Omental fat pad (tissue), 4 donors: Measurements from ENCODE around the gene UQCRC1. TPM values are rescaled to one million over a fixed set of nuclear protein-coding genes. Genes with fewer than 3 reads are reported as not detected.
A peak's percentile ranks its signal among the peaks of the same experiment; 100 is the strongest.

ENCODE experiments used
- ATAC-seq: fragments of 150-250 bp; one replicate; pipeline ENCODE4 v1.9.1; 2016; ENCODE audit warnings: mild to moderate bottlenecking, moderate library complexity; ENCODE audit not compliant: low FRiP score
- DNase-seq: peaks from one replicate; pipeline ENCODE4 v3.0.0-alpha.2; 2019; ENCODE audit warnings: low spot score
- total RNA-seq, 4 donors: library from RNA; depleted of rRNA; stranded (reverse); fragments of >200 nt; gene quantifications; one replicate each; pipeline ENCODE4 v1.1.0, GENCODE V29; 2016
- TF ChIP-seq, protein P1 (sequence below), 3 donors: fragments of 450-650 bp; IDR thresholded peaks; one replicate each; pipeline ENCODE4 v1.5.1; 2016 to 2017; ENCODE audit warnings: antibody characterized with exemption in 3 of 3, mild to moderate bottlenecking in 3 of 3, moderate library complexity in 2 of 3

UQCRC1 gene
- total RNA-seq, 4 donors from 2014 or later = 207 to 282 (median 254) TPM

DNA sequence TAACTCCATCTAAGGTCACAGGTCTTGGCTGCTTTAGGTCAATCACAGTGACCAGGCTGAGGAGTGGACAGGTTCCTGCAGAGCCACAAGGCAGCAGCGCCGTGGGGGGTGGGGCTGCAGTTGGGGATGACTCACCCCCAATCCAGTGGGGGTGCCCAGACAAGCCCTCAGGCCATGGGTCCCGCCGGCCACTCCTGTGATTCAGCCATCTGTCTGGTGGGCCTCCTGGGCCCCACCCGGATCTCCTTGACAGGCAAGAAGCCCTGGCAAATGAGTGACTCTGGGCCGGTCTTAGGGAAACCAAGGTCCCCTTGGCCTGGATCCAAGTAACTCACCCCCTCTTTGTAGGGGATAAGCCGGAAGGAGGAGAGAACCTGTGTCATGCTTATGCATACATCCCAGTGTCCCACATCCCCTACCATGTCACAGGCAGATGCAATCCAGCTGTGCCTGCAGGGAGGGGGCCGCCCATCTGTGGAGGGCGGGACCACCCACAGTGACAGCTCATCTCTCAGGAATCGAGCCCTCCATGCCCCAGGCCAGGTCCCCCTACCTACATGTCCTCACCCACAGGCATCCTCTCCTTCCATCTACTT, 13.8 kb downstream of the UQCRC1 start:
- peak; percentile 65 for ATAC-seq
- DNase-seq = peak; percentile 36
- TF ChIP-seq, protein P1, sequence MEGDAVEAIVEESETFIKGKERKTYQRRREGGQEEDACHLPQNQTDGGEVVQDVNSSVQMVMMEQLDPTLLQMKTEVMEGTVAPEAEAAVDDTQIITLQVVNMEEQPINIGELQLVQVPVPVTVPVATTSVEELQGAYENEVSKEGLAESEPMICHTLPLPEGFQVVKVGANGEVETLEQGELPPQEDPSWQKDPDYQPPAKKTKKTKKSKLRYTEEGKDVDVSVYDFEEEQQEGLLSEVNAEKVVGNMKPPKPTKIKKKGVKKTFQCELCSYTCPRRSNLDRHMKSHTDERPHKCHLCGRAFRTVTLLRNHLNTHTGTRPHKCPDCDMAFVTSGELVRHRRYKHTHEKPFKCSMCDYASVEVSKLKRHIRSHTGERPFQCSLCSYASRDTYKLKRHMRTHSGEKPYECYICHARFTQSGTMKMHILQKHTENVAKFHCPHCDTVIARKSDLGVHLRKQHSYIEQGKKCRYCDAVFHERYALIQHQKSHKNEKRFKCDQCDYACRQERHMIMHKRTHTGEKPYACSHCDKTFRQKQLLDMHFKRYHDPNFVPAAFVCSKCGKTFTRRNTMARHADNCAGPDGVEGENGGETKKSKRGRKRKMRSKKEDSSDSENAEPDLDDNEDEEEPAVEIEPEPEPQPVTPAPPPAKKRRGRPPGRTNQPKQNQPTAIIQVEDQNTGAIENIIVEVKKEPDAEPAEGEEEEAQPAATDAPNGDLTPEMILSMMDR (IDR thresholded peaks at IDR 0.05) = no peak

DNA sequence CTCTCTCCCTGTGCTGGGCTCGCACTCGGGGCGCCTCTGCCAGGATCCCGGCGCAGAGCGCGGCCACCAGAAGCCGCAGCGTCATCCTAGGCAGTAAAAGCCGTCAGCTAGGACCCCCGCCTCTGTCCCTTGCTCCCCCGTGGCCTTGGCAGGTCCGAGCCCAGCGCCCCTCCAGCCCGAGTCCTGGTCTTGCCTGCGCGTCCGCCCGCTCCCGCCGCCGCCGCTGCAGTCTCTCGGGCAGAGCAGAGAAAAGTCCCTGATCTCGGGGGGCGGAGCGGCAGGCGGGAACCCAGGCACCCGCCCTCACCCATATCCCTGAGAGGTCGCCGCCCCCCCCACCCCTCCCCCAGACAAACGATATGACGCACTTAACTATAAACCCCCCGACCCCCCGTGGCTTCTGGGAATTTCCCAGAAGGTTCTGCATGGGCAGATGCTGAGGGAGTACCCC, 14.3 kb downstream of the UQCRC1 start, which contains the start of gene COL7A1:
Gene COL7A1, minus strand, starts transcription at position 255 of the 451 bp plus-strand sequence. Its CDS starts 170 bp downstream, at position 85.
- DNase-seq (no peak), ATAC-seq (no peak)
- TF ChIP-seq, protein P1 (IDR thresholded peaks at IDR 0.05) = no peak

DNA sequence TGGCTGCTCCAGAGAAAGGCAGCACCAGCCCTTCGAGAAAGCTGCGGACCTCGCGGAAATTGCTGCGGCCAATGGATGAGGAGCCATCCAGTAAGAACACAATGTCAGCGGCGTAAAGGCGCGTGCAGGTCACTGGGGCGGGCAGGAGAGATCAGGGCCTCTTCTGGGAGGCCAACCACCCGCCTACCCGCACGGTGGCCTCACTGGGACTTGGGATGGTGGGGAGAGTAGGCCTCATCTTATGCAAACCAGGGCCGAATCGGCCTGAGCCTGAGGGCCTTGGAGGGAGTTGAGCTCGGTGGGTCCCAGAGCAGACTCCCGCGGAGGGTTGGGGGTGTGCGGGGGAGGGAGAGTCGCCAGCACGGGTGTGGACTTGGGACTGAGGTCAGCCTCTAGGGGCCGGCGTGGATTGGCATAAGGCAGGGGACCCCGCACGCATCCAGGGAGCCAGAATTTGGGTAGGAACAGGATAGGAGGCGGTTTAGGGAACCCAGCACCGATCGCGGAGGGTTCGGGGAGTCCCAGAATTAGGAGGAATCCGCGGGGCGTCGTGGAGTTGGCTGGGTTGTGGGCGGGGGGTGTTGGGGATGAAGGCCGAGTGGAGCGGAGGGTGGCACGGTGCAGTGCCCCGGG, 14.9 kb downstream of the UQCRC1 start:
- TF ChIP-seq, protein P1 (IDR thresholded peaks at IDR 0.05) = no peak
- ATAC-seq = no peak
- DNase-seq = no peak

DNA sequence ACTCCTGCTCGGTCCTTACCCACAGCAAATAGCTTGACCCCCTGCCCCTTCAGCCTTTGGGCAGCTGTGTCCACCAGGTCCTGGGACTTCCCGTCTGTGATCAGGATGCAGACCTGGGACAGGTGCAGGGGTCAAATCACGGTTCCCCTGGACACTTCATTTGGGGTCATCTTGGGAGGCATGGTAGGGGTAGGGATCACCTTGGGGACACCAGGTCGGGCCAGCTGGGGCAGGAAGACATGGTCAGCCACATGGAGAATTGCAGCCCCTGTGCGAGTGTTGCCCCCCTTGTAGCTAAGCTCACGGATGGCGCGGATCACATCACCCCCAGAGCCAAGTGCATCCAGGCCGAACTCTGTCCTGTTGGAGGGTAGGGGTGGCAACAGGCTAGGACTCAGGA, 16.1 kb downstream of the UQCRC1 start:
- no peak for ATAC-seq
- TF ChIP-seq, protein P1 (IDR thresholded peaks at IDR 0.05) = no peak
- no peak for DNase-seq

DNA sequence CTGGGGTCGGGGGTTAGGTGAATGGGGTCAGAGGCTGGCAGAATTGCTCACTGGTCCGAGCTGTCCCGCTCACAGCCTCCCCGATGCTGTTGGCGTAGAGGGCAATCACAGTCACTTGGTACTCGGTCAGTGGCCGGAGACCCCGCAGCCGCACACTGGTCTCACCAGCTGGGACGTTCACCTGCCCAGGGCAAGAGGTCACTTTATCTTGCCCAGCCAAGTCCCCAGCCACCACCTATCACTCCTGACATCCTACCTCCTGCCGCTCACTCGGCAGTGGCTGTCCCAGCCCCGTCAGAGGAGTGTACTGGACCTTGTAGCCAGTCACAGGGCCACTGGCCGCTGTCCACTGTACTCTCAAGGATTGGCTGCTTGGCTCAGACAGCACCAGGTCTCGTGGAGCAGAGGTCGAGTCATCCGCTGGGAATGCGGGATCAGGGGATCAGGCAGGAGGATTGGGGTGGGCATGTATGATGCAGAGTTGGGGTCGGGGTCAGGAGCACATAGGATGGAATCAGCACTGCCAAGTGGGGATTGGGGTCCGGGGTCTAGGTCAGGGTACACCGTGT, 16.8 kb downstream of the UQCRC1 start:
- TF ChIP-seq, protein P1 (IDR thresholded peaks at IDR 0.05) = no peak
- ATAC-seq = no peak
- DNase-seq = no peak

DNA sequence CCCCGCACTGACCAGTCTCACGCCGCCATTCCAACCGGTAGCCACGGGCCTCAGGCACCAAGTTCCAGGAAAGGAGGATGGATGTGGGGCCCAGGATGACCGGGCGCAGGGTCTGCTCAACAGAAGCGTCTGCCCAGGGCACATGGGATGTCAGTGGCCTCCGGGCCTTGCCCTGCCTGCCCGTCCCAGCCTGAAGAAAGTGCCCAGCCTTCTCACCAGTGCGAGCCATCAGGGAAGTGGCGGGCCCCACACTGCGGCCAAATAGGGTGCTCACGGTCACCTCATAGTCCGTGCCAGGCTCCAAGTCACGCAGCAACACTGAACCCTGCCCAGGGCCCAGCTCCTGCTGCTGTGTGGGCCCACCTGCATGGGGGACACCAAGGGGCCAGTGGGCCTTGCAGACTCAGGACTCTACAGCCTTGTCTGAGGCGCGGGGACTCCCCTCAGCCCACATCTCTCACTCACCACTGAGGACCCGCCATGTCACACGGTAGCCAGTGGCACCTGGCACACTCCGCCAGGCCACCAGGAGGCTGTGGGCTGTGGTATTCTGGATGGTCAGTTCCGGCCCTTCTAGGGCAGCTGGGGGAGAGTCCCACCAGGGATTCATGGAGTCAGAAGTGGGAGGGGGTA, 17.4 kb downstream of the UQCRC1 start:
- TF ChIP-seq, protein P1 (IDR thresholded peaks at IDR 0.05) = no peak
- DNase-seq (no peak), ATAC-seq (no peak)
